ENCODE measurements around the gene TEDC1.

TEDC1 gene

DNA sequence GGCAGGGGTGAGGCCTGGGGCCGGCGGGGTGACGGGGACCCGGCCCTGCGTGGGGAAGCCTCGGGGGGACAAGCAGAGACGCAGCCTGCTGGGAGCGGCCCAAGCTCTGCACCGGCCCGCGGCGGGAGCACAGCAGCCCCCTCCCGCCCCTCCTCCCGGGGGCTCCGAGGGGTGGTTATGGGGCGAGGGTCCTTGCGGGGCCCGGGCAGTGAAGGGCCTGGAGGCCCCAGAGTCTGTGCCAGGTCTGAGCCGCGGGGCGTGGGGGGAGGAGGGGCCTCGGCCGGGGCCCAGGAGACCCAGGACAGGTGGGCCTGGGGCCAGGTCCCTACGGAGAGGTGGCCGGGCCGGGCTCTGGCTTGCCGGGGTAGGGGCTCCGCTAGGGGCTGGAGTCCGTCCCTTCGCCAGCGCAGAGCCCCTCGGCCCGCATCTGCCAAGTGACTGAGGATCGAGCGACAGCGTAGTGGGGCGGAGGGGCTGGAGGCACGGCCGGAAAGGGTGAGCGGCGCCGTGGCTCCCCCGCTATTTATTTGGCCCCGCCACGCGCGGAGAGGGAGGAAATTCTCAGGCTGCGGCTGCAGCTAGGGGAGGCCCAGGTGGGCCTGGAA is 35.8 kb downstream of the TEDC1 start:
- no peak for DNase-seq (ENCODE audit: low spot score)

DNA sequence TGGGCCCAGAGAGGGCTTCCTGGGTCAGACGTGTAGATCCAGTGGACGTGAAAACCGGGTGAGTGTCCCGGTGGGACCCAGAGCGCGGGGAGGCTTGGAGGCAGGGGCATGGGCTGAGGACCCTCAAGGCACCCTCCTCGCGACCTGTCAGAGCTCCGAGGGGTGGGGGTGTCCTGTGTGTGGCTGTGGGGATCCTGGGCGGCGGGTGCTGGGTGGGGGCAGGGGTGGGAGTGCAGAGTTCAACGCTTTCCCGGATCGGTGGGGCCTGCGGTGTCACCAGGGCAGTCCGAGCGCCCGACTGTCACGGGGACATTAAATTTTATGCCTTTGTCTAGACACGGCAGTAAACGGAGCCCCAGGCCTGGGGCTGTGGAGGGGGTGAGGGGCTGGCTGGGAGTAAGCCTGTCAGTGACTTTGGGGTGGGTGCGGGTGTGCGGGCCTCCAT is 36.4 kb downstream of the TEDC1 start:
- DNase-seq (ENCODE audit: low spot score), result no peak

- peak; percentile 91 for DNase-seq (ENCODE audit: low spot score)
Observed at GRCh38 chr14:105527826-105528585, 37.0 kb downstream of the TEDC1 start.

GRCh38 chr14:105528586-105529318 is 37.7 kb downstream of the TEDC1 start:
- no peak for DNase-seq (ENCODE audit: low spot score)

GRCh38 chr14:105529319-105529568 is 38.2 kb downstream of the TEDC1 start:
- DNase-seq (ENCODE audit: low spot score), result no peak

DNA sequence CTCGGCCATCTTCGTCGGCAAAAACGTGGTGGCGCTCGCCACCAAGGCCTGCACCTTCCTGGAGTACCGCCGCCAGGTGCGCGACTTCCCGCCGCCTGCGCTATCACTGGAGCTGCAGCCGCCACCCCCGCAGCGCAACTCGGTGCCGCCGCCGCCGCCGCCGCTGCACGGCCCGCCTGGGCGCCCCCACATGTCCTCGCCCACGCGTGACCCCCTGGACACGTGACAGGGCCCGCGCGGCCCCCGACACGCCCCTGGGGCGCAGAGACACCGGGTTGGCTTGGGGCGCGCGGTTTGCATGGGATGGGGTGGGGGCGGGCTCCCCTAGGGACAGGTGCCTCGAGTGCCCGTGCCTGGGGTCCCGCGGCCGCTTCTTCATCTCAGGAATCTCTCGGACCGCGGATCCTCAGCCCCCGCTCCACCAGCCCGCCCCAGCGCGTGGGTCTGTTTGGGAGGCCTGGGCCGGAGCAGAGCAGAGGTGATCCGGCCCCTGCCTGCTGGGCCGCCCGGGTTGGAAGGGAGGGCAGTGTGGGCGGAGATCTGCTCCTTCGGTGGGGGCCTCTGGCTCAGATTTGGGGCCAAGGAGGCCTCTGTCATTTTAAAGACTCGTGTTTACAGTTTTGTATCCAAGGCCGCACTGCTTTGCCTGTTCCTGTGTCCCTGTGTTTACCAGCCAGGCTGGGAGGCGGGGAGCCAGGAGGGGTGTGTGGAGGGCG is 38.7 kb downstream of the TEDC1 start:
- DNase-seq (ENCODE audit: low spot score), result peak; percentile 54

- DNase-seq (ENCODE audit: low spot score), result no peak
Observed at GRCh38 chr14:105530285-105531087, 39.4 kb downstream of the TEDC1 start.

DNA sequence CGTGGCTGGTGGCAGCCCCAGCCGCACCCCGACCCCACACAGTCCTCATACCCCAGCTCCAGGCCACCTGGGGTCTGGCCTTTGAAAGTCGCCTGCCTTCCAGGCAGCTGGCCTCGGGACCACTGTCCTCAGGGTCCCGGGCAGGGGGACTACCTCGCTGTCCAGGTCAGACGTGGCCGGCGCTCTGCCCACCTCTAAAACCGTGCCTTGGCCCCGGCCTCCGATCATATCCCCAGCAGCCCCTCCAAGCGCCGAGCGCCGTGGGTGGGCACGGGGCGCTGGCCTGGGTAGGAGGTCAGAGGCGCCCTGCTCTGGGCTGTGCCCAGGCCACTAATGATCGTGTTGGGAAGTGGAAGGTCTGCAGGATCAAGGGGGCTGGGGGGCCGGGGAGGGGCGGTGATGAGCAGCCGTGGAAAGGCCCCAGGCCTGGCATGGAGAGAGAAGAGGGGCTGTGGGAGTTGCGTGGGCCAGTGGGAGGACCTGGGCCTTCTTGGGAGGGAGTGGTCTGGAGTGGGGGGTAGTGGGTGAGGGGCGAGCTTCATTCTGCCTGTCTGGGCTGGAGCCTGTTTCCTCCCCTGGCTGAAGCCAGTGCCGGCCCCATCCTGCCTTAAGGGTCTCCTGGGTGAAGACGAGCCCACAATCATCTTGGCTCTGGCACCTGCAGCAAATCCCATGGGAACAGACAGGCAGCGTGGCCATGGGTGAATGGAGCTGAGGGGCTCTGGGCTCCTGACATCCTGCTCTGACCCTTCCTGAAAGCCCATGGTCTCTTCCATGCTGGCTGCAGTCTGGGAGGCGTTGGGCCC is 40.2 kb downstream of the TEDC1 start:
- DNase-seq (ENCODE audit: low spot score), result peak; percentile 31

GRCh38 chr14:105531894-105532623 is 41.0 kb downstream of the TEDC1 start:
- DNase-seq (ENCODE audit: low spot score), result peak; percentile 58

- DNase-seq (ENCODE audit: low spot score), result peak; percentile 83
Observed at GRCh38 chr14:105532735-105533141, 41.7 kb downstream of the TEDC1 start.

DNA sequence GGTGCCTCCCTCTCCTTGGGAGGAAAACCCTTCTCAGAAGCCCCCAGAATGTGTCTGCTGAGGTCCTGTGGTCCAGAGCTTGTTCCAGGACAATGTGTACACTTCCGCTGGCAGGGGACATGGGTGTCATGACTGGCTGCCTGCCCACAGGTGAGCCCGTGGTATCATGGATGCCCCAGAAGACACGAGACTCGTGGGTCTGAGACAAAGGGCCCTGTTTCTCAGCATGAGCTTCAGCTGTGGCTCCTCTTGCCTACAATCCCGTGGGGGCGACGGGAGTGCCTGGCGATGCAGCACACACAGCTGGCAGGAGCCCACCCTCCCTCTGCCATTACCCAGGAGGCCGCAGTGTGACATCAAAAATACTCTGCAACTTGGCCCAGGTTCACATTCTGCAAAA is 42.3 kb downstream of the TEDC1 start:
- no peak for DNase-seq (ENCODE audit: low spot score)

DNA sequence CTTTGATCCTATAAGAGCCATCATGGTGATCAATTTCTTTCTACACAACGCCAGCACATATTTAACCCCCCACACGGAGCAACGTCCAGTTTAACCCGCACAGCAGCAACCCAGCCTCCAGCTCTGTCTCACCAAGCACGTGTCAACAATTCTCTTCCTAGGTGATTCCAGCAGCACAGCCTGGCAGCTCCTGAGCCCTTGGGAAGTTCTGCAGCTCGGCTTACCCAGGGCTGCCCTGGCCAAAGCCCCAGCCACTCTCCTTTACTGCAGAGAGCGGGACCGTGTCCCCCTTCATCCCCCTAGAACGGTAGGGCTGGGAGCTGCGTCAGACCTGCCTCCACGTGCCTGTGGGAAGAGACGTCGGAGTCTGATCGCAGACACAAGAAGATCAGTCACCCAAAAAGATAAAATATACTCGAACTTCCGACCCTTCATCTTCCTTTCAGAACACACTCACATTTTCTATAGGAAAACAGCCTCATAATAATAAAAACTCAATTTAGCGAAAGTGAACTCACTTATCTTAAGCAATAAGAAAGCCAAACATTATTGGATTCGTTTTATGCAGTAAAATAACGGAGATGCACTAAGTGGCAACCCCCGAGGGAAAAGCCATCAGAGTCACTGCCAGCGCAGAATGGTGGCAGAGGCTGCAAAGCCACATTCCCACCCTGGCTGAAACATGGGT is 42.9 kb downstream of the TEDC1 start:
- no peak for DNase-seq (ENCODE audit: low spot score)

GRCh38 chr14:105534586-105534985 is 43.5 kb downstream of the TEDC1 start:
- DNase-seq (ENCODE audit: low spot score), result no peak

DNA sequence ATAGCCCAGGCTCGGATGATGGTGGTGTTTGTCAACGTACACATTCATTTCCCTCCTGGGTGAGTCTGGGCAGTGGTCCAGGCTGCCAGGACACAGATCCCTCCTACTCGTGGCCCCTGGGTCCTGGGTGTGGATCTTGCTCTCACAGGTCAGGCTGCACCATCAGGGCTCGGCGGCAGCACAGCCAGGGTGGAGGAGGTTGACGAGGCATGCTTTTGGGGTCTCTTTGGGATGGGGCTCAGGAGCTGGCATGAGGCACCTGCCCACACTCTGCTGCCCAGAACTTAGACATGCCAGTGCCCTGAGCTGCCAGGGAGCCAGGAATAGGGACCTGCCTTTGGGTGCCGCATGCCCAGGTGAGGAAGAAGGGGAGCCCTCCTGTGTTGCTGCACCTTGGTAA is 45.0 kb downstream of the TEDC1 start:
- DNase-seq (ENCODE audit: low spot score), result no peak

DNA sequence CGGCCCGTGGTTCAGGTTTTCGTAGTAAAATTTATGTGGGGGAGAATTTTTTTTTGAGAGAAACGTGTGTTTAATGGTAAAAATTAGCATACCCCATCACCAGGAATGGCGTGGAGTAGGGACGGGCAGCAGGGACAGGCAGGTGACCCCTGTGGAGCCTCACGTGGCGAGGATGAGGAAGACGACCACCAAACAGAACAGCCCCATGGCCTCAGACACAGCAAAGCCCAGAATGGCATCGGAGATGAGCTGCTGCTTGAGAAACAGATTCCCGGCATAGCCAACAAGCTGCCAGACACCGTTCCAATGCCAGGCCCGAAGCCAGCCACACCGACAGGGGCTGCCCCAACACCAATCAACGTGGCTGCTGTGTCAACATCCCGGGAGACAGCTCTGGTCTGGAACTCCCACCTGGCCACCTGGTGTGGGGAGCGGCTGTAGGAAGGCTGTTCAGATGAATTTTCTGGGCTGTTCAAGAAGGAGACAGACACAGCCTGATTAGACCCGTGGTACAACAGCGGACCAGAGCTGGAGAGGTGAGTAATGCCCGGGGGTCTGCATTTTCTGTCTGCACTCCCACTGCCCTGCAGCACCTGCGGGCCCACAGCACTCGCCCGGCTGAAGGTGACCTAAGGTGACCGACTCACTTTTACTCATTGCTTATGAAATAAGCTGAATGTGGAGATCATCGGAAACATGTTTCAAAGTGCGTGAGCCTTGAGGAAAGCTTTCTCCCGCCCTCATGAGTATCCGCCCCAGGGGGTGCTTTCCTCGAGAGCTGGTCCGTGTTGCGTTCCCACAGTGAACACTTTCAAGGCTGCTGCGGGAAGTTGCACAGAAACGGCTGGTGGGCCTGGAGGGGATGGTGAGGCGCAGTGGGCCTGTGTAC is 45.9 kb downstream of the TEDC1 start:
- DNase-seq (ENCODE audit: low spot score), result no peak

GRCh38 chr14:105537580-105538474 is 46.8 kb downstream of the TEDC1 start:
- DNase-seq (ENCODE audit: low spot score), result peak; percentile 81

DNA sequence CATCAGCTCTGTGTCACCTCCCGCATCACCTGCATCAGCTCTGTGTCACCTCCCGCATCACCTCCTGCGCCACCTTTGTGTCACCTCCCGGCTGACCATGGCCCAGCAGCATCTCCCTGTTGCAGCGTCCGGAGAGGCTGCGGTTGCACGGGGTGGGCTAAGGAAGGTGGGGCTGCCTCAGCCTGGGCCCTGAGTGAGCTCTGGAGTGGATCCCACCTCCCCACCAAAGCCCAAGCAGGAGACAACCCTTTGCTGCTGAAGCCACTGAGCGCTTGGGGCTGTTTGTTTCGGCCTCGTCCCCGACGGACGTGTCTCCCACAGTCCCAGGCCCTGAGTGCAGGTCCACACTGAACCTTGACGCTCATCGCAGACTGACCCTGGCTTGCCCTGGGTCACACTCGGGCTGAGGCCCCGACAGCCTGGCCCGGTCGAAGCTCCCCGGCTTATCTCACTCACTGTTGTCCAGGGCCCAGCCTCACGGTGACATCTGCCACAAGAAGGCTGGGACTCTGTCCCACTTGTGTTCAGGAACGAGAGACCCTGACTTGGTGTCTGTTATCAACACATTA is 47.5 kb downstream of the TEDC1 start:
- DNase-seq (ENCODE audit: low spot score), result no peak

Measured in germinal center (tissue), 1 donor.